HCEC 1CT (cell line): ENCODE data around the gene USP20.
"Not testable (repeated sequence)": the region's sequence is repeated elsewhere in the genome, so short reads cannot be mapped to it uniquely, and the experiment has no call there.

Experiments
- DNase-seq: peaks from one replicate; pipeline ENCODE4 v3.0.0-alpha.2; 2017

Gene USP20

GRCh38 chr9:129835128-129835859 is at the start of gene USP20, which contains the start of gene C9orf78:
USP20 (plus strand) TSS chr9:129835458; CDS start chr9:129852556, 17,098 bp downstream.
C9orf78 (minus strand) TSS chr9:129835275; CDS start chr9:129835221, 54 bp downstream.
- DNase-seq = peak; percentile 93

- DNase-seq = no peak
Observed at GRCh38 chr9:129785866-129786265, 49.4 kb upstream of the USP20 start.

- DNase-seq = no peak
Observed at GRCh38 chr9:129786481-129786880, 48.8 kb upstream of the USP20 start.

- no peak for DNase-seq
Observed at GRCh38 chr9:129794549-129794948, 40.7 kb upstream of the USP20 start.

GRCh38 chr9:129796029-129796428 is 39.2 kb upstream of the USP20 start:
- not testable (repeated sequence) for DNase-seq

GRCh38 chr9:129798973-129799372 is 36.3 kb upstream of the USP20 start:
- no peak for DNase-seq

- no peak for DNase-seq
Observed at GRCh38 chr9:129801504-129801903, 33.8 kb upstream of the USP20 start.

- DNase-seq = peak; percentile 90
Observed at GRCh38 chr9:129802833-129803675, 32.2 kb upstream of the USP20 start, which contains the start of gene TOR1B. TOR1B (plus strand) TSS chr9:129803184; CDS start chr9:129803213, 29 bp downstream.

GRCh38 chr9:129803676-129804060 is 31.6 kb upstream of the USP20 start:
- DNase-seq = no peak

GRCh38 chr9:129806061-129806460 is 29.2 kb upstream of the USP20 start:
- DNase-seq = no peak

- DNase-seq = no peak
Observed at GRCh38 chr9:129809346-129809745, 25.9 kb upstream of the USP20 start.

- DNase-seq = no peak
Observed at GRCh38 chr9:129810116-129810515, 25.1 kb upstream of the USP20 start.

GRCh38 chr9:129810788-129811187 is 24.5 kb upstream of the USP20 start:
- DNase-seq = no peak

- DNase-seq = no peak
Observed at GRCh38 chr9:129811967-129812363, 23.3 kb upstream of the USP20 start.

GRCh38 chr9:129812385-129812784 is 22.9 kb upstream of the USP20 start:
- DNase-seq = no peak

- DNase-seq = no peak
Observed at GRCh38 chr9:129813661-129814060, 21.6 kb upstream of the USP20 start.

GRCh38 chr9:129814432-129815223 is 20.6 kb upstream of the USP20 start:
- DNase-seq = no peak

GRCh38 chr9:129815278-129815677 is 20.0 kb upstream of the USP20 start:
- no peak for DNase-seq

GRCh38 chr9:129816501-129817435 is 18.5 kb upstream of the USP20 start:
- no peak for DNase-seq

GRCh38 chr9:129822898-129823541 is 12.2 kb upstream of the USP20 start:
- DNase-seq = peak; percentile 36

- no peak for DNase-seq
Observed at GRCh38 chr9:129823542-129823934, 11.7 kb upstream of the USP20 start.
